Osteoblast (primary cell): Measurements from ENCODE around the gene MYO5B. TPM values are rescaled to one million over a fixed set of nuclear protein-coding genes. Genes with fewer than 3 reads are reported as not detected.

Source experiments
- DNase-seq: peaks from one replicate; pipeline ENCODE4 v3.0.0; 2011; ENCODE audit warnings: low spot score, mixed read lengths; ENCODE audit not compliant: insufficient read length; ENCODE audit errors: missing footprints
- H2AFZ ChIP-seq: 2 replicates; pipeline ENCODE4 v1.6.0; 2011; ENCODE audit warnings: mild to moderate bottlenecking, low read length
- H3K27ac ChIP-seq: 2 replicates; pipeline ENCODE4 v1.5.1; 2011; ENCODE audit warnings: mild to moderate bottlenecking, low read depth, low read length, moderate library complexity
- H3K27me3 ChIP-seq: 2 replicates; pipeline ENCODE4 v1.6.0; 2012; ENCODE audit warnings: mild to moderate bottlenecking, control low read depth, inconsistent platforms, low read length, moderate library complexity; ENCODE audit not compliant: insufficient read depth
- H3K36me3 ChIP-seq: 2 replicates; pipeline ENCODE4 v1.5.1; 2011; ENCODE audit warnings: mild to moderate bottlenecking, low read length, control low read depth, moderate library complexity; ENCODE audit not compliant: insufficient read depth
- H3K4me1 ChIP-seq: 2 replicates; pipeline ENCODE4 v1.5.1; 2011; ENCODE audit warnings: mild to moderate bottlenecking, low read length, control low read depth, moderate library complexity; ENCODE audit not compliant: insufficient read depth
- H3K4me2 ChIP-seq: 2 replicates; pipeline ENCODE4 v1.6.0; 2011; ENCODE audit warnings: mild to moderate bottlenecking, low read length; ENCODE audit not compliant: insufficient read depth
- H3K4me3 ChIP-seq: fragments of 200-600 bp; sonication (generic); 3 replicates; pipeline ENCODE4 v1.5.1; 2012; ENCODE audit warnings: mild to moderate bottlenecking, low read length, inconsistent platforms; ENCODE audit not compliant: insufficient read depth
- H3K79me2 ChIP-seq: 2 replicates; pipeline ENCODE4 v1.6.0; 2012; ENCODE audit warnings: mild to moderate bottlenecking, low read length, control low read depth, inconsistent platforms; ENCODE audit not compliant: insufficient read depth
- H3K9me3 ChIP-seq: 2 replicates; pipeline ENCODE4 v1.5.1; 2011; ENCODE audit warnings: low read depth, low read length, control low read depth
- H4K20me1 ChIP-seq: 2 replicates; pipeline ENCODE4 v1.6.0; 2012; ENCODE audit warnings: mild to moderate bottlenecking, low read length, control low read depth; ENCODE audit not compliant: insufficient read depth
- CTCF ChIP-seq: IDR thresholded peaks from 2 replicates; pipeline ENCODE4 v1.5.1; 2011; ENCODE audit warnings: mild to moderate bottlenecking, low read depth, low read length, moderate library complexity; ENCODE audit errors: extremely low read depth
- total RNA-seq: library from RNA; depleted of rRNA; stranded (reverse); fragments of >200 nt; gene quantifications from 2 replicates; pipeline ENCODE4 v1.2.3, GENCODE V29; 2012

The MYO5B gene
- total RNA-seq, 1 donor: 0.36 TPM

DNA sequence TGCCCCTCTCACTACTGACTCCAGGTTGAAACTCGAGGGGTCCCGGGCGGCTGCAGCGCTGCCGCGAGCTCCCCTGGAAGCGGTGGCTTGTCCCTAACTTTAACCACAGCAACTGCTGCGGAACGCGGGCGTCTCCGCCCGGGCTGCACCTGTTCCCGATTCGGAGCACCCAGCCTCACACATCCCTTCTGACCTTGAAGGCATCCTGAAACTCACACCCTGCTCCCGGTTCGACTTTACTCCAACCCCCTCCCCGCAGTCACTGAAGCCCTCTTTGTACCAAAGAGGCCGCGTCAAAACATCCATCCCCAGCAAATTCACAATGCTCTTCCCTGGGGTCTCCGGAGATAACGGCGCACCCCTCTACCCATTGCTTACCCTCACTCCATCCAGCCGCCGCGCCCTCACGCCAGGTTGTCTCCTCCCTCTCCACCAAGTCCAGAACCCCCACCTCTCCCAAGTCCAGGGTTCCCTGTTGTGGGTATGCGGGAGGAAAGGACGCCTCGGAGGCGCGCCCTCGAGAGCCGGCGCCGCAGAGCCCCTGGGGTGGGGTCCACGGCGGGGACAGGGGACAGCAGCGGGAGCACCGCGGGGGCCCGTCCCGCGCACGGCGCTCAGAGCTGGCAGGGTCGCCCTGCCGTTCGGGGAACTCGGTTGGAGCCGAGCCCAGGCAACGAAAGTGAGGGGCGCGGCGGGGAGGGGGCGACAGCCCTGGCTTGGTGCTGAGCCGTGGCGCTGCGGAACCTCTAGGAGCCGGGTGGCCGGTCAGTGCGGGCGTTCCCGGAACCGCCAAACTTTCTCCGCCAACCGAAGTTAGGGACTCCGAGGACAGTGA is 934 bp downstream of the MYO5B start:
- Histone ChIP-seq H3K4me1 (no peaks in the 10 kb centered on the region), H3K79me2 (no peaks in the 10 kb centered on the region), H3K4me2 (no peak overlapping the region), H3K27ac (no peak overlapping the region), H4K20me1 (no peaks in the 10 kb centered on the region), H3K4me3 (no peak overlapping the region), H3K9me3 (no peaks in the 10 kb centered on the region), H3K27me3 (peaks cover 43% of the 10 kb centered on the region), H2AFZ (no peak overlapping the region), H3K36me3 (no peaks in the 10 kb centered on the region)
- TF ChIP-seq CTCF: no peak
- DNase-seq: no peak

- H3K27ac ChIP-seq: no peak overlapping the region
- no peak overlapping the region for H3K4me2 ChIP-seq
- peak; percentile 64 for DNase-seq
- no peaks in the 10 kb centered on the region for H4K20me1 ChIP-seq
- H3K27me3 ChIP-seq: peaks cover 43% of the 10 kb centered on the region
- H3K4me1 ChIP-seq: no peaks in the 10 kb centered on the region
- no peak overlapping the region for H3K4me3 ChIP-seq
- no peaks in the 10 kb centered on the region for H3K9me3 ChIP-seq
- no peaks in the 10 kb centered on the region for H3K36me3 ChIP-seq
- no peak for TF ChIP-seq CTCF
- H2AFZ ChIP-seq: no peak overlapping the region
- no peaks in the 10 kb centered on the region for H3K79me2 ChIP-seq
Observed at GRCh38 chr18:50192995-50193795, 1.8 kb downstream of the MYO5B start.

- Histone ChIP-seq H3K4me1 (no peaks in the 10 kb centered on the region), H3K36me3 (no peaks in the 10 kb centered on the region), H3K4me2 (no peak overlapping the region), H3K4me3 (no peak overlapping the region), H4K20me1 (no peaks in the 10 kb centered on the region), H2AFZ (no peak overlapping the region), H3K9me3 (no peaks in the 10 kb centered on the region), H3K27ac (no peak overlapping the region), H3K79me2 (no peaks in the 10 kb centered on the region), H3K27me3 (peaks cover 34% of the 10 kb centered on the region)
- no peak for TF ChIP-seq CTCF
- DNase-seq: no peak
Observed at GRCh38 chr18:50190926-50191325, 4.0 kb downstream of the MYO5B start.

GRCh38 chr18:50190236-50190635 is 4.7 kb downstream of the MYO5B start:
- no peaks in the 10 kb centered on the region for H3K36me3 ChIP-seq
- no peak for DNase-seq
- no peaks in the 10 kb centered on the region for H3K9me3 ChIP-seq
- H3K4me1 ChIP-seq: no peaks in the 10 kb centered on the region
- peaks cover 27% of the 10 kb centered on the region for H3K27me3 ChIP-seq
- no peak overlapping the region for H3K4me2 ChIP-seq
- TF ChIP-seq CTCF: no peak
- no peak overlapping the region for H3K4me3 ChIP-seq
- H4K20me1 ChIP-seq: no peaks in the 10 kb centered on the region
- no peak overlapping the region for H2AFZ ChIP-seq
- no peaks in the 10 kb centered on the region for H3K79me2 ChIP-seq
- H3K27ac ChIP-seq: no peak overlapping the region
